Adrenal gland (tissue), 12 donors: ENCODE results near the gene PPP1R15A. TPM values are rescaled to one million over a fixed set of nuclear protein-coding genes. Genes with fewer than 3 reads are reported as not detected.
"Not testable (repeated sequence)": the region's sequence is repeated elsewhere in the genome, so short reads cannot be mapped to it uniquely, and the experiment has no call there.

Experiments
- DNase-seq, 7 donors: peaks; one replicate each; pipeline ENCODE4 v3.0.0-alpha.2; 2019 to 2020
- H3K27ac ChIP-seq, 5 donors: fragments of 200-600 bp; sonication (generic) in 4 of 5; 1 replicate in 3 of 5; 2 replicates in 2 of 5; pipeline versions ENCODE4 v1.5.1 to v1.8.0; 2016 to 2020; ENCODE audit warnings: mild to moderate bottlenecking in 1 of 5
- H3K27me3 ChIP-seq: fragments of 200-600 bp; 2 replicates; pipeline ENCODE4 v1.8.0; 2021
- H3K36me3 ChIP-seq, 2 donors: fragments of 200-600 bp; replicated peaks in 1 of 2; 1 replicate in 1 of 2; 2 replicates in 1 of 2; pipeline versions ENCODE4 v1.5.1 to v1.8.0; 2018 to 2022
- H3K4me1 ChIP-seq, 2 donors: fragments of 200-600 bp; replicated peaks in 1 of 2; 1 replicate in 1 of 2; 2 replicates in 1 of 2; pipeline versions ENCODE4 v1.5.1 to v1.8.0; 2018 to 2021
- H3K4me3 ChIP-seq, 4 donors: fragments of 200-600 bp; sonication (generic) in 3 of 4; one replicate each; pipeline ENCODE4 v1.5.1; 2016 to 2018
- H3K9me3 ChIP-seq, 3 donors: fragments of 200-600 bp; sonication (generic) in 1 of 3; replicated peaks in 1 of 3; 1 replicate in 2 of 3; 2 replicates in 1 of 3; pipeline versions ENCODE4 v1.5.1 to v1.8.0; 2016 to 2021
- CTCF ChIP-seq, 6 experiments: fragments of 450-650 bp in 4 of 6; fragments of 200-600 bp in 2 of 6; sonication (generic) in 1 of 6; IDR thresholded peaks; 1 replicate in 5 of 6; 2 replicates in 1 of 6; pipeline versions ENCODE4 v1.5.1 to v1.8.0; 2016 to 2021; ENCODE audit warnings: antibody characterized with exemption in 6 of 6, mild to moderate bottlenecking in 2 of 6, moderate library complexity in 1 of 6
- POLR2A ChIP-seq, 2 donors: fragments of 450-650 bp; IDR thresholded peaks; one replicate each; pipeline ENCODE4 v1.6.1; 2017; ENCODE audit warnings: antibody characterized with exemption in 2 of 2, mild to moderate bottlenecking in 2 of 2, moderate library complexity in 1 of 2
- WGBS, 4 donors: extraction: QIAGEN DNeasy Blood & Tissue Kit in 2 of 4; methylation state at CpG; one replicate each; pipeline versions ENCODE4 v1.1.5 to v1.1.7; 2013 to 2017; 5-methylcytosine and 5-hydroxymethylcytosine counted together
- intact Hi-C, 2 donors: fragments of 100-400 bp; cut with DNase I; formaldehyde crosslinking; loops; one replicate each; pipeline versions ENCODE4 v1.14.1 to v1.15.0; 2022 to 2023
- polyA plus RNA-seq, 3 donors: library from polyadenylated mRNA; stranded (reverse); fragments of 200-250 nt in 2 of 3; fragments of 350-450 nt in 1 of 3; fragmentation: Illumina TruSeq in 1 of 3; extraction: RNeasy Lipid Tissue Mini Kit (QIAGEN cat#74804) in 1 of 3; gene quantifications; one replicate each; pipeline ENCODE4 v1.2.3, GENCODE V29; 2013 to 2014
- total RNA-seq, 9 donors: library from RNA; depleted of rRNA in 4 of 9; stranded (reverse); fragments of >200 nt in 4 of 9; fragments of 120-200 nt in 1 of 9; fragmentation: NEBNext Ultra II Directional in 1 of 9; extraction: Animal tissue kit (Norgen Biotek cat#: 25700) in 1 of 9; gene quantifications; one replicate each; pipeline versions ENCODE4 v1.1.0 to v1.2.4, GENCODE V29; 2013 to 2023
- donor health status: healthy with polysubstance abuse.
- donor health status: Bipolar disorder and iron deficiency.
- donor health status: DM: yes; HTN: yes; CAD: no.
- donor health status: DM: no; HTN: no; CAD: no.
- donor health status: DM: no; HTN: no; CAD: no.
- donor health status: DM: yes; HTN: yes; CAD: no.

Gene PPP1R15A
- total and polyA plus RNA-seq, 12 donors: 18.2 to 174 (median 43.7) TPM

GRCh38 chr19:48896191-48896720, 24.0 kb downstream of the PPP1R15A start:
- intact Hi-C loops: no loop called here
- peak in 5 of 7 donors; percentile 32 to 71 (median 49) for DNase-seq

GRCh38 chr19:48897181-48897580, 25.0 kb downstream of the PPP1R15A start:
- intact Hi-C loops: no loop called here
- Histone ChIP-seq H3K36me3 (no peaks in the 10 kb centered on the region), H3K4me1 (peaks cover 2 to 16% of the 10 kb centered on the region in 2 donors), H3K4me3 (no peak overlapping the region), H3K27ac (no peak overlapping the region), H3K9me3 (no peaks in the 10 kb centered on the region), H3K27me3 (no peaks in the 10 kb centered on the region)
- no peak for DNase-seq
- 69 to 89% (median 86%) methylated on average over 3 to 5 of the region's 5 CpGs for WGBS, 4 donors
- TF ChIP-seq POLR2A (IDR thresholded peaks at IDR 0.05) (no peak), CTCF (IDR thresholded peaks at IDR 0.05) (no peak)

More at GRCh38 chr19:48896191-48896720, 24.0 kb downstream of the PPP1R15A start:
- WGBS, 4 donors: 32 to 45% (median 36%) methylated on average over 10 to 25 of the region's 25 CpGs
- TF ChIP-seq POLR2A (IDR thresholded peaks at IDR 0.05) (no peak), CTCF (IDR thresholded peaks at IDR 0.05) (no peak)
- no peaks in the 10 kb centered on the region for H3K9me3 ChIP-seq
- H3K4me3 ChIP-seq: peak overlapping the region in 1 of 4 donors; percentile 23
- peaks cover 1 to 8% of the 10 kb centered on the region in 2 donors for H3K4me1 ChIP-seq
- H3K27ac ChIP-seq: peak overlapping the region in 2 of 5 donors; percentile 26 to 44
- no peaks in the 10 kb centered on the region for H3K27me3 ChIP-seq
- no peaks in the 10 kb centered on the region for H3K36me3 ChIP-seq

- H3K27me3 ChIP-seq, H3K9me3 ChIP-seq, DNase-seq, H3K36me3 ChIP-seq, intact Hi-C loops: not testable (repeated sequence)
- WGBS, 4 donors: 82 to 88% (median 84%) methylated on average over 10 to 11 of the region's 11 CpGs
- peak overlapping the region in 2 of 4 donors; percentile 69 to 83 for H3K4me3 ChIP-seq
- H3K27ac ChIP-seq: peak overlapping the region; percentile 39 to 90 (median 77)
- peaks cover 2 to 16% of the 10 kb centered on the region in 2 donors for H3K4me1 ChIP-seq
Observed at GRCh38 chr19:48899386-48899749, 27.1 kb downstream of the PPP1R15A start.

DNA sequence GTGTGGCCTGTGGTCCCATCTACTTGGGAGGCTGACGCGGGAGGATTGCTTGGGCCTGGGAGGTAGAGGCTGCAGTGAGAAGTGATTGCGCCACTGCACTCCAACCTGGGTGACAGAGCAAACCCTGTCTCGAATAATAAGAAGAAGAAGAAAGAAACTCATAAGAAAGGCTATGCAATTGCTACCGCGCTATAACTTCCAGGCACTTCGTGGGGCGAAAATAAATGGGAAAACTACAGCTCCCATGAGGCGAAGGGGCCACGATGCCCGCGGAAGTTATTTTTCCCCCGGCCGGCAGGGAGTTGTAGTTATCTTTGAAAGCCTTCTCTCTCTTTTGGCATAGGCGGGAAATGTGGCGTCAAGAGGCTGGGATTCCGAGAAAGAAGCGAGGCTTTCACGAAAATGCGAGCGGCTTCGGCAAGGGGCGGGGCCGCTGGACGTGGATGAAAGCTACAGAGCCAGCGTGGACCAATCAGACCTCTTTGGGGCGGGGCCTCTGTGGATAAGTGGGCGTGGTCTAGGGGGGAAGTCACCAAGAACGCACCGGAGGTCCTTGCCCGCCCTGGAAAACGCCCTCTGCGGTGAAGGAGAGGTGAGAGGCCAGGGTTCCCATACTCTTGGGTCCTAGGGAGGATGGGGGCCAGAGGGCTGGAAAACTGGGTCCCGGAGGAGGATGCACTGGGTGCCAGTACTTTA, 27.7 kb downstream of the PPP1R15A start, which contains the start of gene NUCB1:
NUCB1 (plus strand) TSS at position 532 of the 696 bp plus-strand sequence. CDS start 485 bp downstream, outside the sequence.
- 7 to 9% (median 8%) methylated on average over 27 to 34 of the region's 34 CpGs for WGBS, 4 donors
- intact Hi-C loops: no loop called here
- H3K4me3 ChIP-seq: peak within 1 kb of the TSS in 3 of 4 donors; percentile 69 to 83 (median 79)
- DNase-seq: peak; percentile 98 to 100 (median 100)
- peak within 1 kb of the TSS; percentile 39 to 90 (median 77) for H3K27ac ChIP-seq
- H3K4me1 ChIP-seq: peaks cover 2 to 16% of the 10 kb centered on the region in 2 donors
- no peaks in the 10 kb centered on the region for H3K9me3 ChIP-seq
- H3K36me3 ChIP-seq: peaks cover 0 to 8% of the 10 kb centered on the region in 2 donors
- TF ChIP-seq POLR2A (IDR thresholded peaks at IDR 0.05) (peak in 1 of 2 donors; percentile 56), CTCF (IDR thresholded peaks at IDR 0.05) (peak in 5 of 6 experiments; percentile 29 to 54 (median 43))
- no peaks in the 10 kb centered on the region for H3K27me3 ChIP-seq
